ENCODE measurements around the gene ARHGAP6.

ARHGAP6 gene

GRCh38 chrX:11445540-11445939, 220.2 kb downstream of the ARHGAP6 start:
- no peak for DNase-seq (ENCODE audit: extremely low read depth, insufficient read length)

DNA sequence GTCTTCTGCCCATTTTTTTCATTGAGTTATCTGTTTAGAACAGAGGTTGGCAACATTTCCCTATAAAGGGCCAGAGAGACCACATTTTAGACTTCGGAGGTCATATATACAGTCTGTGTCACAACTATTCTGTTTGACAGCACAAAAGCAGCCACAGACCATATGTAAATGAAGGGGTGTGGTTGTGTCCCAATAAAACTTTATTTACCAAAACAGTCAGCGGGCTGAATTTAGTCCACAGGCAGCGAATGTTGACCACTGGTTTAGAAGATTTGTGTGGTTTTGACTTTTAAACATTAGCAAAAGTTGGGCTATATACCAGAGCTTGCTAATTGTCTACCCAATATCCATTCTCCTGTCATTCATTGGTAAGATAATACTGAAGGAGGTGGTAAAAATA, 221.7 kb downstream of the ARHGAP6 start:
- TF ChIP-seq, protein P1, sequence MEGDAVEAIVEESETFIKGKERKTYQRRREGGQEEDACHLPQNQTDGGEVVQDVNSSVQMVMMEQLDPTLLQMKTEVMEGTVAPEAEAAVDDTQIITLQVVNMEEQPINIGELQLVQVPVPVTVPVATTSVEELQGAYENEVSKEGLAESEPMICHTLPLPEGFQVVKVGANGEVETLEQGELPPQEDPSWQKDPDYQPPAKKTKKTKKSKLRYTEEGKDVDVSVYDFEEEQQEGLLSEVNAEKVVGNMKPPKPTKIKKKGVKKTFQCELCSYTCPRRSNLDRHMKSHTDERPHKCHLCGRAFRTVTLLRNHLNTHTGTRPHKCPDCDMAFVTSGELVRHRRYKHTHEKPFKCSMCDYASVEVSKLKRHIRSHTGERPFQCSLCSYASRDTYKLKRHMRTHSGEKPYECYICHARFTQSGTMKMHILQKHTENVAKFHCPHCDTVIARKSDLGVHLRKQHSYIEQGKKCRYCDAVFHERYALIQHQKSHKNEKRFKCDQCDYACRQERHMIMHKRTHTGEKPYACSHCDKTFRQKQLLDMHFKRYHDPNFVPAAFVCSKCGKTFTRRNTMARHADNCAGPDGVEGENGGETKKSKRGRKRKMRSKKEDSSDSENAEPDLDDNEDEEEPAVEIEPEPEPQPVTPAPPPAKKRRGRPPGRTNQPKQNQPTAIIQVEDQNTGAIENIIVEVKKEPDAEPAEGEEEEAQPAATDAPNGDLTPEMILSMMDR (IDR thresholded peaks at IDR 0.05; ENCODE audit: insufficient read depth, low read length, poor library complexity, severe bottlenecking) = no peak
- Histone ChIP-seq H3K36me3 (ENCODE audit: control insufficient read depth, insufficient read depth, low read length) (no peaks in the 10 kb centered on the region), H3K27me3 (replicated peaks; ENCODE audit: control insufficient read depth, insufficient read depth, low read length) (no peaks in the 10 kb centered on the region), H3K4me3 (replicated peaks; ENCODE audit: low read depth, low read length) (no peak overlapping the region)
- DNase-seq (ENCODE audit: extremely low read depth, insufficient read length) = no peak

More at GRCh38 chrX:11445540-11445939, 220.2 kb downstream of the ARHGAP6 start:
- H3K36me3 ChIP-seq (ENCODE audit: control insufficient read depth, insufficient read depth, low read length) = no peaks in the 10 kb centered on the region
- TF ChIP-seq, protein P1 (IDR thresholded peaks at IDR 0.05; ENCODE audit: insufficient read depth, low read length, poor library complexity, severe bottlenecking) = peak; percentile 19
- no peaks in the 10 kb centered on the region for H3K27me3 ChIP-seq (replicated peaks; ENCODE audit: control insufficient read depth, insufficient read depth, low read length)
- H3K4me3 ChIP-seq (replicated peaks; ENCODE audit: low read depth, low read length) = no peak overlapping the region

GRCh38 chrX:11439846-11440245, 225.9 kb downstream of the ARHGAP6 start:
- Histone ChIP-seq H3K27me3 (replicated peaks; ENCODE audit: control insufficient read depth, insufficient read depth, low read length) (no peaks in the 10 kb centered on the region), H3K36me3 (ENCODE audit: control insufficient read depth, insufficient read depth, low read length) (no peaks in the 10 kb centered on the region), H3K4me3 (replicated peaks; ENCODE audit: low read depth, low read length) (no peak overlapping the region)
- TF ChIP-seq, protein P1 (IDR thresholded peaks at IDR 0.05; ENCODE audit: insufficient read depth, low read length, poor library complexity, severe bottlenecking) = no peak
- DNase-seq (ENCODE audit: extremely low read depth, insufficient read length) = no peak

DNA sequence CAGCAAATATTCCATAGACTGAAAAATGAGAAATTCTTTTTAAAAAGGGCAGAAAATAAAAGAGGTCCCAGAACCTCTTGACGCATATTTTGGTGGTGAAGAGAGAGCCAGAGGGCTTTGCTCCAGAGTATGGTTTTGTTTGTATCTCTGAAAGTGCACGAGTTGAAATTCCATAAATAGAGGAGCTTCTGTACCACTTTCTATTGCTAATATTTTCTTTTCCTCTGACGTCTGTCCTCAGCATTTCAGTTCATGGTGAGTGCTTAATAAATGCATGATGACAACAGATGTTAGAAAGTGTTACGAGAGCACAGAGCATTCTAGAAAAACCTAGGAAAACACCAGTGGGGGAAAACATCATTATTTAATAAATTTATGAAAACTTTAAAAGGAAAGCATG, 227.0 kb downstream of the ARHGAP6 start:
- TF ChIP-seq, protein P1 (IDR thresholded peaks at IDR 0.05; ENCODE audit: insufficient read depth, low read length, poor library complexity, severe bottlenecking) = no peak
- Histone ChIP-seq H3K36me3 (ENCODE audit: control insufficient read depth, insufficient read depth, low read length) (no peaks in the 10 kb centered on the region), H3K4me3 (replicated peaks; ENCODE audit: low read depth, low read length) (no peak overlapping the region), H3K27me3 (replicated peaks; ENCODE audit: control insufficient read depth, insufficient read depth, low read length) (no peaks in the 10 kb centered on the region; the same call in 1 of the 2 replicates)
- DNase-seq (ENCODE audit: extremely low read depth, insufficient read length) = no peak

GRCh38 chrX:11438380-11438723, 227.4 kb downstream of the ARHGAP6 start:
- no peak overlapping the region for H3K4me3 ChIP-seq (replicated peaks; ENCODE audit: low read depth, low read length)

More at GRCh38 chrX:11438380-11438723, 227.4 kb downstream of the ARHGAP6 start:
- Histone ChIP-seq H3K27me3 (replicated peaks; ENCODE audit: control insufficient read depth, insufficient read depth, low read length) (no peaks in the 10 kb centered on the region; the same call in 1 of the 2 replicates), H3K36me3 (ENCODE audit: control insufficient read depth, insufficient read depth, low read length) (no peaks in the 10 kb centered on the region)
- TF ChIP-seq, protein P1 (IDR thresholded peaks at IDR 0.05; ENCODE audit: insufficient read depth, low read length, poor library complexity, severe bottlenecking) = no peak
- no peak for DNase-seq (ENCODE audit: extremely low read depth, insufficient read length)

All from GM06990 (cell line).